ENCODE measurements around the gene SRGAP2B.
"Not testable (repeated sequence)": the region's sequence is repeated elsewhere in the genome, so short reads cannot be mapped to it uniquely, and the experiment has no call there.

Gene SRGAP2B

DNA sequence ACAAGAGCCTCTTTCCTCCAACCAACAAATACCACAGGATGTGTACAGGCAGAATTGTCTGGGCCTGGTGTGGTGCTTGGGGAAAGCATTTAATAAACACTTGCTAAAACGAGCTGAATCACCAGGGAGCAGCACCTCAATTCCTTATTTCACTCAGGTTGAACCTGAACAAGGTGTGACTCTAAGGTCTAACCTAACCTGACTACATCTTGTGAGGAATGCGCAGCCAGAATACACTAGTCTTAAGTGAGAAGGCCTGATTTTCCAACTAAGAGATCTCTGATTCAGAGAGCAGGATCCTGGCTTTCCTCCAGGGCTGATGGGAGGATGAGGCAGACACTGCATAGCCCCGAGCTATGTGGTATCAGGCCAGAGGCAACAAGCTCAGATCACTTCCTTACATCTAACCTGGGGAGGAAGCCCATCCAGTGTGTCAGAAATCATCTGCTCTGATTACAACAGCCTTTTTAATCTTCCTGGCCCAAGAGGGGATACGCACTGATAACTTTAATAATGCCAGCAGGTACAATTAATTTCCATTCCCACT, 158.9 kb downstream of the SRGAP2B start:
- not testable (repeated sequence) for DNase-seq

DNA sequence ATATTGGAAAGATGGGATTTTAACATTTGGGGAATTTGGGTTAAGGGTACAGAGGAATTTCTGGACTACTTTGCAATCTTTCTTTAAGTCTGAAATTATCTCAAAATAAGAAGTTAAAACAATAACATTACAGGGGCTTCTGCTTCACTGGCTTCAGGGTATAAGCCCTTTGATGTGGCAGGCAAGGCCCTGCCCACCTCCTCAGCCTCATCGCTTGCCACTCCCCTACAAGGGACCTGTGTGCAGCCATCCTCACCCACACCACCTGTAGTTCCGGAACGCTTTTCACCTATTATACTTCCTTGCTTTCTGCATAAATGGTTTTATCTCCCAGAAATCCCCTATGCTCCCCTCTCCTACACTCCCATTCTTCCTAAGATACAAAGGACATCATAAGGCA, 159.8 kb downstream of the SRGAP2B start:
- DNase-seq, result not testable (repeated sequence)

DNA sequence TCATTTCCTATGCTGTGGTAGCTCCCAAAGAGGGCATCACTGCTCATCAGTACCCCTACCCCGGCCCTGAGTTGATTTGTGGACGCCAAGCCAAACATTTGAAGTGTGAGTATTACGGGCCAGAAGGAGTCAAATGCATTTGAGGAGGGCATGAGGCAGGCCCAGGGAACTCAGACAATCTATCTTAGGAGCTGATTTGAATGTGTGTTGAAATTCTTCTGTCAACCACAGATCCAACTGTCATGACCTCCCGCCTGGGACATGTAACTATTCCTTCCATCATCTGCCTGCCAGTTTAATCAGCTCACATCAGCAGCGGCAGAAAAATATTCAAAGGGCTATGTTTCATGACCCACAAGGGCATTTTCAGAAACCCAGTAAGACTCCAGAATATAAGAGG, 162.1 kb downstream of the SRGAP2B start:
- DNase-seq, result not testable (repeated sequence)

DNA sequence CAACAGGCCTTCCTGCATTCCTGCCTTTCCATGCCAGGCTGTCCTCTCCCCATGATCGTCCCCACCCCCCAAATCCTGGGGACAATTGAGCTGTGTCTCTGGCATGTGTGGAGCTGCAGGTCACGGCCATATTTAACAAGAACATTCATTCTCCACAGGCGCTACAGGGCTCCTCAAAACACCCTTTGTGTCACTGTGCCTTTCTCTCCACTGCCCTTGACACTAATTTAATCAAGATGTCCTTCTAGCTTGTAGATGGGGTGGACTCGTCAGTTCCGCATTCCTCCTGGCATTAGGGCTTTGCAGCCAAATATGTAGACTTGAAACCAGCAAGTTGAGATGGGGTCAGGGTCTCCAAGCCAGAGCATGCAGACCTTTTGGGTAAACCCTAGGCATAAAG, 163.0 kb downstream of the SRGAP2B start:
- not testable (repeated sequence) for DNase-seq

DNA sequence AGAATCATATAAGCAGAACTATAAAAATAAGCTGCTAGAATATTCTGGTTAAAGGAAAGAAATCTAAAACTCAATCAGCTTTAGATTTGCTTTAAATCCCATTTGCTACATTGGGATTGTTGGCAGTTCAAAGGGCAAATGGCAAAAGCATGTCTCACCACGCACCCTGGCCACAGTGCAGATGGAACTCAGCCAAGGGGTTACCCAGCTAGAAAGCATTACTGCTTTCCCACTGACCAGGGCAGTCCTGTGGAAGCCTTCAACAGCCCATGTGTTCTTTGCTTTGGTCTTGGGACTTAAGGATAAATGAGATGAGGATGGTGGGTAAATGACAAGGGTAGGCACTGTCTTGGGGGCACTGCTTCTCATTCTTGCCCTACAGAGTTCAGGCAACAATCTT, 163.6 kb downstream of the SRGAP2B start:
- not testable (repeated sequence) for DNase-seq

DNA sequence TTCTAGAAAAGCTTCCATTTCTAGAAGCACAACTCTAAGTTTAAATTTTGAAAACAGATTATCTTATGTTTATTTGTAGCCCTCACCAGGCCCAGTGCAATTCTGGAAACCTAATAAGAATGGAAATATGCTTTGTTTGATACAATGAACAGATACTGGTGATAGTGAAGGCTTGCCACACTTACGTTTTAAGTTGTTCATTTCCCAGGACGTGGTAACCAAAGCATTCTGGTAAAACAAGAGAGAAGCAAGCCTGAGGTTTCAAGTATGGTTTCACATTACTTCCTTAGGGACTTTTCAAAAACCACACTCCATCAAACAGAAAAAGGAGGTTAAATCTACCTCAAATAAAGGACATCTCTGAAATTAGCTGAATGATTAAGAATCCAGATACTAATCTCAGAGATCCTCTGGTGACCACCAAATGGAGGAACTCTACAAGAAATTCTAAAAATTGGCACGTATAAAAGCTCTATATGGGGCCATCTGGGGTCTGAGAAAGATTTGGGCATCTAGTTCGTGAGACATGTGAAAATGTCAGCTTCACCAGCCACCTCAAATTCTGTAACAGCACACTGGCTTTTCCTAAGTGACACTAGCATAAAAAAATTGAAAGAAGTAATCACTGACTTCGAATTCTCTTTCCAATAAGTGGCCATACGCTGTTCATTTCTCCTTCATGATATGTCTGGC, 164.9 kb downstream of the SRGAP2B start:
- not testable (repeated sequence) for DNase-seq

DNA sequence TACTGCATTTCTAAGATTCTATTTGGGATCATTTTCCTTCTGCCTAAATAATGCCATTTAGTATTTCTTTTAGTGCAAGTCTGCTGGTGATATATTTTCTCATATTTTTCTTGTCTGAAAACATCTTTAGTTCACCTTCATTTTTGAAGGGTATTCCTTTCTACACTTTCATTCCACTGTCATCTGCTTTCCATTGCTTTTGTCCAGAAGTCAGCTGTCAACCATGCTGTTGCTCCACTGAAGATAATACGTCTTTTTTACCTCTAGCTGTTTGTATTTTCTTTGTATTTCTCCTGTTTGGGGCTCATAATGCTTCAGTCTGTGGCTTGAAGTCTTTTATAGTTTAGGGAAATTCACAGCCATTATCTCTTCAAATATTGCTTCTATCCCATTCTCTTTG, 167.8 kb downstream of the SRGAP2B start:
- not testable (repeated sequence) for DNase-seq

DNA sequence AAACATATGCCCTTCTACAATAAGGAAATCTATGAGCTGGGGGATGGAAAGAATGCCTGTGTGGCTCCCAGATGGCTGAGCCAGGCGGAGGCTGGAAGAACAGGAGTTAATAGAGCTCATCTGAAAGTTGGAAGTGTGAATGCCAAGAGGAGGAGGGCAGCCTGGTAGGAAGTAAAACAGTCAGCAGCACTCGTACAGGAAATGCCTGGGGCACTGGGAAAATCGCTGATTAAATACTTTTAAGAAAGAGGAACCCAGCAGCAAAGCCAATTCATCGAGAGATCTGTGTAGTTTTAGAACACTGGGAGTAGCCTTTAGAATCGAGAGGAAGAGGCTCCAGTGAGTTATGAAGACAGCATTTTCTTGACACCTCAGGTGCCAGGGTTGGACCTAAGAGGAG, 171.5 kb downstream of the SRGAP2B start:
- not testable (repeated sequence) for DNase-seq

DNA sequence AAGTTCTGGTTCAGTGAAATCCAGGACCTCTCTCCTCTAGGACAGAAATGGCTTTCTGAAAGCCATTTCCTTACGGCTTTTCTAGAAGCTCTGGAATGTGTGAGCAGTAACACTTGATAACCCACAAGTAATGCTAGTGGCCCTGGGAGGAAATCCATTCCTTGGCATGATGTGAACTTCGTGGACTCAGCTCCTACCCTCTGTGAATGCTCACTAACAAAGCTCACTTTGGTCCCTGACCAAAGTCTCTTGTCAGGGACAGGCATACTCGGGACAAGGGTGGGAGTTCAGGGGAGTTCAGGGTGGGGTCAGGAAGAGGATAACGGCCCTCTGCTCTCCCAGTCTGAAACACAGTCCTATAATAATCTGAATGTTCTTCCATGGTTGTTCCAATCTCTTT, 172.3 kb downstream of the SRGAP2B start:
- DNase-seq, result not testable (repeated sequence)

DNA sequence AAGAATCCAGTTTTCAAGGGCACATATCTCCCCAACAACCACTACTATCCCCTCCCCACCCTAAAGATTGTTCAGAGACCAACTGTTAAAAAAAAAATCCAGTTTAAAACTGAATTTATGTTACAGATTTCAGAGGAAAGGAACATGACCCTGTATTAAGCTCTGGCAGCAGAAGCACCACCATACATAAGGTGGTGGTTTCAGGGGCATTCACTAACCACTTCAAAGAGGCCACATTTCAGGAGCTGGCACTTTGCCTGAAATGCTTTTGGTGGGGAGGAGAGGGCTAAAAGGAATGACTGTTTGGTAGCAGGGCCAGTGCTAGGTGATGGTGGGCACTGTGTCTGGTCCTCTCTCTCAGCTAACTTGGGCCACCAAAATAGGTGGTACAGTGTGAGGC, 176.0 kb downstream of the SRGAP2B start:
- not testable (repeated sequence) for DNase-seq

DNA sequence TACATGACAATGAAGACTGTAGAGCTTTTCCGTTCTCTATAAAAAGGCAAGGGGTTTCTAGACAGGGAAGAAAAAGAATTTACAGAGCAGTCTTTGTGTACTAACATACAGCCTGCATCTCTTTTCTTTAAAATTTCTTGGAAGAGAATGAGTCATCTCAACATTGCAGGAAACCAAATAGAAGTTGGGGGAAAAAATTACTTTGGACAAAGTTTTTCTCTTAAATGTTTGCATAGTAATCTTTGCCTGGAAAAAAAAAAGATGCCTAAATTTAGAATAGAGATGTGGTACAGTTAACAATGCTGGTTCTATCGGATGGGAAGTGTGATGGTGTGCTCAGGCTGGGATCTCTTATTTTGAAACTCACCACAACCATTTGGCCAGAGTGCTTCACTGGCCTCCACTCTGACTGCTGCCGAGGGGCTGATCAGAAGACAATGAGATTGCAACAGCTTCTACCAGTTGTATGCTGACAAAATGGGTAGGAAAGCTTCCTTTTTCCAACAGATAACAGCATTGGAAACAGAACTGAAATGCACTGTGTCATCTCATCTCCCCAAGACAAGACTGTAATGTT, 177.0 kb downstream of the SRGAP2B start:
- DNase-seq, result not testable (repeated sequence)

DNA sequence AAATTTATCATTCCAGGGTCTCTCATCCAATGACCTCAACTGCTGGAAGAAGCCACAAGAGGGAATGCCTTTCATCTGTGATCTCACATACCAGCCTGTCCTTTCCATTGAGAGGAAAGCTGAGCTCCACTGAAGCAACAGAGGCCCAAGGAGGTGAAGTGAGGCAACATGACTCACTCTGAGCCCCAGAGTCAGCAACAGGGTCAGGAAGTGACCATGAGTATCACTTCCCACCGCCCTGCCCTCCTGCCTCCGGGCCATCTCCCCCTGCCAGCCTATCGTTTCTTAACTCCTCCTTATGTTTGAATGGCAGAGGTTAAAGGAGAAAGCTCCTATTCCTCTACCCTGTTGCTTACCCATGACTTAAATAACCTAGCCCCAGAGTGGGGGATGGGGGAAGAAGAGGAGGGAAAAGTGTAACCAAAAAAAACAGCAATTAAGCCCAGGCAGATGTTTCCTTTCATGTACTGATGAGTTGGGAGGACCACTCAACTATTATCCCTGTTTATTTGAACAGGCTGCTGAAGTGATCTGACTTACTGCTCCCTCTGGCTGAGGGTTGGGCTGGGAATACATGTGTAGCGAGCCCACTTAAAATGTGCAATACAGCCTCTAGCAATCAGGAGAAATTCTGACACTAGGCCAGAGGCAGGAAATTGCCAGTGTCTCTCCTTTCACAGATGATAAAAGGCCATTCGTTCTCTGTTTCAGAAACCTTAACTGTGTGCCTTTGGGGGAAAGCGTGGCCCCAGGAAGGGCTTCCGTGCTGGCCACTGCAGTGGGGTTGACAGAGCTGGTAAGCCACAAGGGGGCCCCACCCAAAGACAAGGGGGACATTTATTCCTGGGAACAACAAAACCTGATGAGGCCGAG, 177.7 kb downstream of the SRGAP2B start:
- not testable (repeated sequence) for DNase-seq

DNA sequence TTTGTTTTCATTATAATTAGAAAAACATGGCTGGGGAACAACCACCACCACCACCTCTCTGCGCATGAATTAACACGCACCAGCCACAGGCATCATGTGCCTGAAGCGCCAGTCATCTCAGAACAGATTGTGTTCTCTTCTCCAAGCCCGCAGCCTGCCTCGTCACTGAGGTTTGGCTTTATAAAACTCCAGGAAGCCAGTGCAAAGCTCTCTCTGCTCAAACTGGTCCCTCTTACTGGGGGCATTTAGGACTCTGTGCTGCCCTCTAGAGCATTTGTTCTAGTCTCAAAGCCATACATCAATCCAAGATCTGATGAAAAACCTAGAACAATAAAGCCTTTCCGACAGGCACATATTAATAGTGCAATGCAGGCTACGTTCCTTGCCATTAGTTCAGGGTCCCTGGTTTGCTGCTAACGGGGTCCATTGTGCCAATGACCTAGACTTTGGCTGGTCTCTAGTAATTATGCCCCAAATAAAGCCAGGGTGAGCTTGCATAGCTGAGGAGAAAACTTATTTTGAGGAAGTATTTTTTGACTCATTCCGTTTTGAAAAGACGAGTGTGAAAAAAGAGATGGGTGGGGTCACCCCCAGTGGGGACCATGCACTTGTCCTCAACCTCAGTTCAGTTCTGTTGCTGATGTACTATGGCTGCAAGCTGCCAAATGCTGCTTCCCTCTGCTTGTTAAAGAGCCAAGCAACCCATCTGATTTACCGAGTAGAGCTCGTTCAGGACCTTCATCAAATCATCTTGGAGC, 181.0 kb downstream of the SRGAP2B start:
- not testable (repeated sequence) for DNase-seq

DNA sequence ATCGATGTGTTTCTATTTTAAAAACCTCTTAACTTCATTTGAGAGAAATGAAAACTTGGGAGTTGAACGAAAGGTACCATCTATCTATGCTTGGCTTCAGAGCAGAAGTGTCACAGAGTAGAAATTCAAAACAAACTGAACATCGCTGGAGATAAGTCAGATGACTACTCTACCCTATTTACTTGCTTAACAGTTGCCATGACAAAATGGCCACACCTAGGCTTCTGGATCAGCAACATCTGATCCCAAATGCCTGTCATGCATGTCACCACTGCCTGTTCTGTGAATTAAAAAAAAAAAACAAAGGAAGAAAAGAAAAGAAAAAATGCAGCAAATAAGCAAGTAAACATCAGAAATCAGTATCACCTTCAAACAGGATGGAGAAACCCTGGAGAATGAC, 181.7 kb downstream of the SRGAP2B start:
- not testable (repeated sequence) for DNase-seq

DNA sequence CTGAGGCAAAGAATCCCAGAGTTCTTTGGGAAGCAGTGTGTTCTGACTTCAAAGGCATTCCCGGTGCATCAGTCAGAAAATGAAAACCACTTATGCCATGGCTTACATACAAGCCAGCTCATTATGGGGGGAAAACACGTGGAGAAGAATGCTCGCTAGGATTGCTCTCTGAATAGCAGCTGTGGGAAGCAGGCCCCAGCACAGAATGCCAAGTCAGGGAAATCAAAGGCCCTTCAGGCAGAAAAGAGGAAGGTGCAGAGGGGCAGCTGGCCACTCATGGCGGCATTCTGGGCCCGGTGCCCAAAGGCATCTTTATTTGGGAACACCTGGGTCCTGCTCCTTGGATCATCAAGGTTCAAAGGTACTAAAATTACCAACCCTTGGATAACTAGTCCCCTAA, 184.4 kb downstream of the SRGAP2B start:
- DNase-seq, result not testable (repeated sequence)

DNA sequence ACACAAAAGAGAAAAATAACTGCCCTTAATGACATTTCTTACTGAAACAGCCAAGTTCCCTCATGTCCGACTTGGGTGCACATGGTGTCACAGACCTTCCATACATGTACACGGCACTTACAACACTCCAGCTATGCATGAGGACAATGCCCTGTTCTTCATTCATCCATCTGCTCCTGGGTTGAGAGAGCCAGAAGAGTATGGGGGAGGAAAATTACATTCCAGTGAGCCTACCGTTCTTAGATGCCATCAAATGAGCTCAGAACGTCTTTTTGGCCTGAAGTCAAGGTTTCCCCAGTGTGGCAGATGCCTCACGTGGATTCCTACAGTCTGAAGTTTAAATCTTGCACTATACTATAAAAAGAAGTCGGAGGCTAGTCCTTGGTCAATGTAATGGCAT, 194.3 kb downstream of the SRGAP2B start:
- not testable (repeated sequence) for DNase-seq

DNA sequence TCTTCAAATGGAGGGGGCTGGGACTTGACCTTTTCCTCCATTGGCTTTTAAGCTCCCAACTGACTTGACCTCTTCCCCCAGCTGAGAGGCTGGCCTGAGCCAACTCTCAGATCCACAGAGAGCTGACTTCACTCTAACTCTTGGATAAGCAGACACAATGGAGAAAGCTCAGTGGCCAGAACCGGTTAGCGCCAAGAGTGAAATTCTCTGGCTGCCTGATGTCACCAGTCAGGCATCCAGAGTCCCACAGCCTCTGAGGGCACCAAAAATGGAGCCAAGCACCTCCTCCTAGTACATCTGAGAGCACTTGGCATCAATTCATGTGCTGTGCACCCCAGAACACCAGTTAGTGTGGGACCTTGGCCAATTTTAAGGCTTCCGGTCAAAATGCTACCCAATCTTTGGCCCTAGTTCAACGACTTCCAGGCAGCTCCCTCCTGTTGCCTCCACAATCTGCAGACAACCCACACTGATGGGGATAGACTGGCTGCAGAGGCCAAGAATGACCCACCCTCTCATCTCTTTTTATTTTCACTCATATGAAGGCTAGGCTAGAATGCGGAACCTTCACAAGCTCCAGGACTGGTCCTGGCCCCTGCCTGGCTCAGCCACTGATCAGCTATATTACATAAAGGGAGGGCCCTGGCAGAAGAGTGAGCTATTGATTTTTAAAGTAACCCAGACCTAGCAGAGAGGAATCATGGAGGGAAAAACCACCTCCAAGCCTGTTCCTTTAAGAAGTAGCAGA, 200.5 kb downstream of the SRGAP2B start:
- not testable (repeated sequence) for DNase-seq

DNA sequence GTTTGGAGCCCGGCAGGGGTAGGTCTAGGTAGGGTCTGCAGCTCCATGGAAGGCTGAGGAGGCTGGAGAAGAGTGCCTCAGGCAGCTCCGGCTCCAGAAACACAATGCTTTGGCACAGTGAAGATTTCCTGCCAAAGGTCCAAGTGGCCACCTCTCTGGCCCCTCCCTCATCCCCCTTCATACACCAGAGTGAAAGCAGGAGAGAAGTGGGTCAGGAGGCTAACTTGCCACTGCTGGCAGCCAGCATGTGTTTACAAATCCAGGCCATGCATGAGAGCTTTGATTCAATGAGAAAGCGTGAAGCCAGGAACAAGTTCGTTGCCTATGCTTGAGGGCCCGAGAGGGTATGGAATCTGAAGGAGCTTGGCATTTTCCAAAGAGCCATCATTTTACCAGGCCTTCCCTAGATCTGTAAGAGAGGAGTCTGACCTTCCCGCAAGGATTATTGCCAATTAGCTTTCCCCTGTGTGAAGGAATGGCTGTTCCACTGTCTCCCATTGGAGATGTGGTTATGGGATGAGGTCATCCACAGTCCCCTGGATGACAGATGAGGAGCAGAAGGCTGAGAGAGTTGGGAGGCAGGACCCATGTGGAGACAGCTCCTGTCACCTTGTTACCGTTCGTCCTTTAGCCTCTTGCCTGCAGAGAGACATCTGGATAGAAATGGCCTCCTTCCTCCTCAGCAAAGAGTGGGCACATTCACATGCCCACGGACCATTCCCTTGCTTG, 201.3 kb downstream of the SRGAP2B start:
- not testable (repeated sequence) for DNase-seq

DNA sequence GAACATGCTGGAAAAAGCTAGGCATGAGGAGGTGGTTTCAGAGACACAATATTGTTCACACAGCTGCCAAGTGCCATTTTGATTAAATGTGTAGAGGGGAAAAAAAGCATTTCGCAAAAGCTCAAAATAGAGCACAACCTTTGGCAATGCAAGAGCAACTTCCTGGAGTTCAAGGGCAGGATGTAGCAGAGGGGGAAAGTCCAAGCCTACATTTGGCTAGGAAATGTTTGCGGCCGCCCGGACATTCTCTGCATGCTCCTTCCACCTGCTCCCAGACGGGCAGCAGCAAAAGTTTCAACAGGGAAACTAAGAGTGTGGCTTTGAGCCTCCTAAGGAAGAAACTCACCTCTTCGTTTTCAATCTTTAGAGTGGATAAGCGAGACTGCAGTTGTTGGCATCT, 202.1 kb downstream of the SRGAP2B start:
- not testable (repeated sequence) for DNase-seq

DNA sequence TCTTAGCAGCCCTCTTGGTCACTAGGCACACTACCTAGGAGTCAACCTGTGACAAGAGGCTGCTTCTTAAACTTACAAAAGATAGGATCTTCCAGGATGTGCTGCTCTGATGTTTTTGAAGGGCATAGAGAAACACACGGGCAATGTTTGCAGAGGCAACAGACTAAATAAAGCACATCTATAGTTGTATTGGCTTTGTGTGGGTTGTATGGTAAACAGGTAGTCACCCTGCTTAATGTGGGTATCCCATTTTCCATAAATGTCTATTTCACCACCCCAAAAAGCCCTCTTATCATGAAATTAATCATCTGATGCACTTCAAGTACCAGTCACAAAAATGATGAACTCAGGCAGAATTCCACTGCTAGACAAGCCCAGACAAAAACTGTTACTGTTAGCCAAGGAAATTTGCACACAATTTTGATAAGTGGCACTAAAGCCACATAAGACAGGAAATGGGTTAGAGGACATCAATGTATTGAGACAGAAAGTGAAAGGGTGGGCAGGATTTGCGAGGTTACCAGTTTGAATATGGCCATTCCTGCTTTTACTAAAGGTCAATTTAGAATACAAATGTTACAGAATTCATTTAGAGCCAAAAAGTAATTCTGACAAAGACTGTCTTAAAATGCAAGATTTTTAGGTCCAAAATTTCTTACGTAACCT, 205.5 kb downstream of the SRGAP2B start:
- DNase-seq, result not testable (repeated sequence)
